ENCODE measurements around the gene LRPAP1.
"Not testable (repeated sequence)": the region's sequence is repeated elsewhere in the genome, so short reads cannot be mapped to it uniquely, and the experiment has no call there.

LRPAP1 gene

GRCh38 chr4:3574346-3574745 lies 42.1 kb upstream of the LRPAP1 start:
- H3K27me3 ChIP-seq (ENCODE audit: control insufficient read depth in 1 of 2, insufficient read depth in 2 of 2, low read length in 2 of 2); H3K9ac ChIP-seq (ENCODE audit: low read length in 2 of 2); H3K4me1 ChIP-seq (ENCODE audit: control insufficient read depth, insufficient read depth, low read length); H3K36me3 ChIP-seq (ENCODE audit: control insufficient read depth in 2 of 2, insufficient read depth in 2 of 2, low read length in 2 of 2); H3K4me3 ChIP-seq (ENCODE audit: low read length in 2 of 2); H3K27ac ChIP-seq (ENCODE audit: low read length); H3K9me3 ChIP-seq (ENCODE audit: control insufficient read depth in 2 of 2, low read length in 2 of 2): not testable (repeated sequence)

- no peaks in the 10 kb centered on the region for H3K9me3 ChIP-seq (ENCODE audit: control insufficient read depth in 2 of 2, low read length in 2 of 2)
- no peaks in the 10 kb centered on the region for H3K36me3 ChIP-seq (ENCODE audit: control insufficient read depth in 2 of 2, insufficient read depth in 2 of 2, low read length in 2 of 2)
These were observed 40.9 kb upstream of the LRPAP1 start for GRCh38 chr4:3573131-3573530.

GRCh38 chr4:3572363-3572762 lies 40.1 kb upstream of the LRPAP1 start:
- Histone ChIP-seq H3K4me3 (ENCODE audit: low read length in 2 of 2) (no peak overlapping the region), H3K36me3 (ENCODE audit: control insufficient read depth in 2 of 2, insufficient read depth in 2 of 2, low read length in 2 of 2) (no peaks in the 10 kb centered on the region), H3K4me1 (ENCODE audit: control insufficient read depth, insufficient read depth, low read length) (no peaks in the 10 kb centered on the region), H3K27me3 (ENCODE audit: control insufficient read depth in 1 of 2, insufficient read depth in 2 of 2, low read length in 2 of 2) (no peaks in the 10 kb centered on the region), H3K9me3 (ENCODE audit: control insufficient read depth in 2 of 2, low read length in 2 of 2) (no peaks in the 10 kb centered on the region), H3K9ac (ENCODE audit: low read length in 2 of 2) (no peak overlapping the region), H3K27ac (ENCODE audit: low read length) (no peak overlapping the region)

More at GRCh38 chr4:3573131-3573530, 40.9 kb upstream of the LRPAP1 start:
- Histone ChIP-seq H3K27me3 (ENCODE audit: control insufficient read depth in 1 of 2, insufficient read depth in 2 of 2, low read length in 2 of 2) (no peaks in the 10 kb centered on the region), H3K9ac (ENCODE audit: low read length in 2 of 2) (no peak overlapping the region), H3K4me1 (ENCODE audit: control insufficient read depth, insufficient read depth, low read length) (no peaks in the 10 kb centered on the region), H3K27ac (ENCODE audit: low read length) (no peak overlapping the region), H3K4me3 (ENCODE audit: low read length in 2 of 2) (no peak overlapping the region)

- H3K4me1 ChIP-seq (ENCODE audit: control insufficient read depth, insufficient read depth, low read length): no peaks in the 10 kb centered on the region
- no peaks in the 10 kb centered on the region for H3K36me3 ChIP-seq (ENCODE audit: control insufficient read depth in 2 of 2, insufficient read depth in 2 of 2, low read length in 2 of 2)
- H3K4me3 ChIP-seq (ENCODE audit: low read length in 2 of 2): no peak overlapping the region
- no peak overlapping the region for H3K27ac ChIP-seq (ENCODE audit: low read length)
- H3K9me3 ChIP-seq (ENCODE audit: control insufficient read depth in 2 of 2, low read length in 2 of 2): no peaks in the 10 kb centered on the region
- H3K9ac ChIP-seq (ENCODE audit: low read length in 2 of 2): no peak overlapping the region
- no peaks in the 10 kb centered on the region for H3K27me3 ChIP-seq (ENCODE audit: control insufficient read depth in 1 of 2, insufficient read depth in 2 of 2, low read length in 2 of 2)
These were observed 39.7 kb upstream of the LRPAP1 start for GRCh38 chr4:3571921-3572320.

- not testable (repeated sequence) for H3K36me3 ChIP-seq (ENCODE audit: control insufficient read depth in 2 of 2, insufficient read depth in 2 of 2, low read length in 2 of 2); H3K9me3 ChIP-seq (ENCODE audit: control insufficient read depth in 2 of 2, low read length in 2 of 2); H3K4me1 ChIP-seq (ENCODE audit: control insufficient read depth, insufficient read depth, low read length); H3K4me3 ChIP-seq (ENCODE audit: low read length in 2 of 2); H3K27ac ChIP-seq (ENCODE audit: low read length); H3K9ac ChIP-seq (ENCODE audit: low read length in 2 of 2); H3K27me3 ChIP-seq (ENCODE audit: control insufficient read depth in 1 of 2, insufficient read depth in 2 of 2, low read length in 2 of 2)
These were observed 38.7 kb upstream of the LRPAP1 start for GRCh38 chr4:3570923-3571322.

- not testable (repeated sequence) for H3K27me3 ChIP-seq (ENCODE audit: control insufficient read depth in 1 of 2, insufficient read depth in 2 of 2, low read length in 2 of 2); H3K36me3 ChIP-seq (ENCODE audit: control insufficient read depth in 2 of 2, insufficient read depth in 2 of 2, low read length in 2 of 2); H3K4me3 ChIP-seq (ENCODE audit: low read length in 2 of 2); H3K9me3 ChIP-seq (ENCODE audit: control insufficient read depth in 2 of 2, low read length in 2 of 2); H3K9ac ChIP-seq (ENCODE audit: low read length in 2 of 2); H3K27ac ChIP-seq (ENCODE audit: low read length); H3K4me1 ChIP-seq (ENCODE audit: control insufficient read depth, insufficient read depth, low read length)
These were observed 37.4 kb upstream of the LRPAP1 start for GRCh38 chr4:3569611-3570010.

GRCh38 chr4:3566701-3567100 lies 34.5 kb upstream of the LRPAP1 start:
- H3K36me3 ChIP-seq (ENCODE audit: control insufficient read depth in 2 of 2, insufficient read depth in 2 of 2, low read length in 2 of 2); H3K27me3 ChIP-seq (ENCODE audit: control insufficient read depth in 1 of 2, insufficient read depth in 2 of 2, low read length in 2 of 2); H3K4me3 ChIP-seq (ENCODE audit: low read length in 2 of 2); H3K9me3 ChIP-seq (ENCODE audit: control insufficient read depth in 2 of 2, low read length in 2 of 2); H3K4me1 ChIP-seq (ENCODE audit: control insufficient read depth, insufficient read depth, low read length); H3K9ac ChIP-seq (ENCODE audit: low read length in 2 of 2); H3K27ac ChIP-seq (ENCODE audit: low read length): not testable (repeated sequence)

GRCh38 chr4:3566301-3566700 lies 34.1 kb upstream of the LRPAP1 start:
- not testable (repeated sequence) for H3K9ac ChIP-seq (ENCODE audit: low read length in 2 of 2); H3K9me3 ChIP-seq (ENCODE audit: control insufficient read depth in 2 of 2, low read length in 2 of 2); H3K36me3 ChIP-seq (ENCODE audit: control insufficient read depth in 2 of 2, insufficient read depth in 2 of 2, low read length in 2 of 2); H3K27me3 ChIP-seq (ENCODE audit: control insufficient read depth in 1 of 2, insufficient read depth in 2 of 2, low read length in 2 of 2); H3K4me3 ChIP-seq (ENCODE audit: low read length in 2 of 2); H3K27ac ChIP-seq (ENCODE audit: low read length); H3K4me1 ChIP-seq (ENCODE audit: control insufficient read depth, insufficient read depth, low read length)

GRCh38 chr4:3564948-3565347 lies 32.7 kb upstream of the LRPAP1 start:
- not testable (repeated sequence) for H3K27ac ChIP-seq (ENCODE audit: low read length); H3K36me3 ChIP-seq (ENCODE audit: control insufficient read depth in 2 of 2, insufficient read depth in 2 of 2, low read length in 2 of 2); H3K4me3 ChIP-seq (ENCODE audit: low read length in 2 of 2); H3K4me1 ChIP-seq (ENCODE audit: control insufficient read depth, insufficient read depth, low read length); H3K9ac ChIP-seq (ENCODE audit: low read length in 2 of 2); H3K9me3 ChIP-seq (ENCODE audit: control insufficient read depth in 2 of 2, low read length in 2 of 2); H3K27me3 ChIP-seq (ENCODE audit: control insufficient read depth in 1 of 2, insufficient read depth in 2 of 2, low read length in 2 of 2)

GRCh38 chr4:3563403-3563802 lies 31.2 kb upstream of the LRPAP1 start:
- no peaks in the 10 kb centered on the region for H3K4me1 ChIP-seq (ENCODE audit: control insufficient read depth, insufficient read depth, low read length)
- H3K9ac ChIP-seq (ENCODE audit: low read length in 2 of 2): no peak overlapping the region
- no peaks in the 10 kb centered on the region for H3K9me3 ChIP-seq (ENCODE audit: control insufficient read depth in 2 of 2, low read length in 2 of 2)

GRCh38 chr4:3562127-3562526 lies 29.9 kb upstream of the LRPAP1 start:
- not testable (repeated sequence) for H3K9me3 ChIP-seq (ENCODE audit: control insufficient read depth in 2 of 2, low read length in 2 of 2); H3K4me1 ChIP-seq (ENCODE audit: control insufficient read depth, insufficient read depth, low read length); H3K27ac ChIP-seq (ENCODE audit: low read length); H3K4me3 ChIP-seq (ENCODE audit: low read length in 2 of 2); H3K36me3 ChIP-seq (ENCODE audit: control insufficient read depth in 2 of 2, insufficient read depth in 2 of 2, low read length in 2 of 2); H3K9ac ChIP-seq (ENCODE audit: low read length in 2 of 2); H3K27me3 ChIP-seq (ENCODE audit: control insufficient read depth in 1 of 2, insufficient read depth in 2 of 2, low read length in 2 of 2)

More at GRCh38 chr4:3563403-3563802, 31.2 kb upstream of the LRPAP1 start:
- Histone ChIP-seq H3K27ac (ENCODE audit: low read length) (no peak overlapping the region), H3K4me3 (ENCODE audit: low read length in 2 of 2) (no peak overlapping the region), H3K36me3 (ENCODE audit: control insufficient read depth in 2 of 2, insufficient read depth in 2 of 2, low read length in 2 of 2) (no peaks in the 10 kb centered on the region), H3K27me3 (ENCODE audit: control insufficient read depth in 1 of 2, insufficient read depth in 2 of 2, low read length in 2 of 2) (no peaks in the 10 kb centered on the region)

- not testable (repeated sequence) for H3K9me3 ChIP-seq (ENCODE audit: control insufficient read depth in 2 of 2, low read length in 2 of 2); H3K9ac ChIP-seq (ENCODE audit: low read length in 2 of 2); H3K4me1 ChIP-seq (ENCODE audit: control insufficient read depth, insufficient read depth, low read length); H3K36me3 ChIP-seq (ENCODE audit: control insufficient read depth in 2 of 2, insufficient read depth in 2 of 2, low read length in 2 of 2); H3K27me3 ChIP-seq (ENCODE audit: control insufficient read depth in 1 of 2, insufficient read depth in 2 of 2, low read length in 2 of 2); H3K4me3 ChIP-seq (ENCODE audit: low read length in 2 of 2); H3K27ac ChIP-seq (ENCODE audit: low read length)
These were observed 28.2 kb upstream of the LRPAP1 start for GRCh38 chr4:3560465-3560864.

Data from stomach smooth muscle (tissue), 2 donors.